Measurements from ENCODE around the gene CLDN6. TPM values are rescaled to one million over a fixed set of nuclear protein-coding genes. Genes with fewer than 3 reads are reported as not detected.

The CLDN6 gene
- polyA plus RNA-seq, 3 donors, result 0.86 TPM; not detected in 2

GRCh38 chr16:3004781-3005284, 13.2 kb downstream of the CLDN6 start:
- H3K27ac ChIP-seq (ENCODE audit: low read depth, low read length), result no peak overlapping the region
- WGBS, 3 donors, result 8 to 14% (median 13%) methylated on average over 21 to 25 of the region's 25 CpGs

- H3K27ac ChIP-seq (ENCODE audit: low read depth, low read length), result no peak overlapping the region
- WGBS, 3 donors, result 0 to 1% (median 1%) methylated on average over 9 to 63 of the region's 67 CpGs
Measured at GRCh38 chr16:3004319-3004718, 13.7 kb downstream of the CLDN6 start.

- WGBS, 3 donors, result 7 to 11% (median 8%) methylated on average over 52 to 58 of the region's 58 CpGs
- H3K27ac ChIP-seq (ENCODE audit: low read depth, low read length), result no peak overlapping the region
Measured at GRCh38 chr16:3003582-3004270, 14.3 kb downstream of the CLDN6 start.

- WGBS, 3 donors, result 73 to 83% (median 79%) methylated on average over 12 of the region's 12 CpGs
- H3K27ac ChIP-seq (ENCODE audit: low read depth, low read length), result no peak overlapping the region
Measured at GRCh38 chr16:3001316-3001715, 16.7 kb downstream of the CLDN6 start.

- 80 to 88% (median 86%) methylated on average over 4 of the region's 4 CpGs for WGBS, 3 donors
- H3K27ac ChIP-seq (ENCODE audit: low read depth, low read length), result no peak overlapping the region
Measured at GRCh38 chr16:3000540-3000939, 17.4 kb downstream of the CLDN6 start.

- H3K27ac ChIP-seq (ENCODE audit: low read depth, low read length), result no peak overlapping the region
- 78 to 92% (median 80%) methylated on average over 6 of the region's 6 CpGs for WGBS, 3 donors
Measured at GRCh38 chr16:2999929-3000328, 18.1 kb downstream of the CLDN6 start.

- no peak overlapping the region for H3K27ac ChIP-seq (ENCODE audit: low read depth, low read length)
- 72 to 81% (median 79%) methylated on average over 12 to 13 of the region's 13 CpGs for WGBS, 3 donors
Measured at GRCh38 chr16:2996298-2996697, 21.7 kb downstream of the CLDN6 start.

GRCh38 chr16:2992383-2993081, 25.5 kb downstream of the CLDN6 start:
- 71 to 88% (median 83%) methylated on average over 14 of the region's 14 CpGs for WGBS, 3 donors
- no peak overlapping the region for H3K27ac ChIP-seq (ENCODE audit: low read depth, low read length)

GRCh38 chr16:2991566-2992261, 26.3 kb downstream of the CLDN6 start:
- no peak overlapping the region for H3K27ac ChIP-seq (ENCODE audit: low read depth, low read length)
- WGBS, 3 donors, result 80 to 90% (median 86%) methylated on average over 12 of the region's 12 CpGs

GRCh38 chr16:2990891-2991290, 27.1 kb downstream of the CLDN6 start:
- WGBS, 3 donors, result 65 to 80% (median 66%) methylated on average over 10 of the region's 10 CpGs
- no peak overlapping the region for H3K27ac ChIP-seq (ENCODE audit: low read depth, low read length)

- 60 to 71% (median 69%) methylated on average over 7 to 8 of the region's 8 CpGs for WGBS, 3 donors
- no peak overlapping the region for H3K27ac ChIP-seq (ENCODE audit: low read depth, low read length)
Measured at GRCh38 chr16:2988590-2989099, 29.3 kb downstream of the CLDN6 start.

GRCh38 chr16:2987833-2988232, 30.1 kb downstream of the CLDN6 start:
- H3K27ac ChIP-seq (ENCODE audit: low read depth, low read length), result no peak overlapping the region
- WGBS, 3 donors, result 66 to 69% (median 66%) methylated on average over 6 to 8 of the region's 8 CpGs

GRCh38 chr16:2987286-2987685, 30.7 kb downstream of the CLDN6 start:
- WGBS, 3 donors, result 77 to 92% (median 84%) methylated on average over 8 to 9 of the region's 9 CpGs
- no peak overlapping the region for H3K27ac ChIP-seq (ENCODE audit: low read depth, low read length)

GRCh38 chr16:2986623-2987188, 31.3 kb downstream of the CLDN6 start:
- no peak overlapping the region for H3K27ac ChIP-seq (ENCODE audit: low read depth, low read length)
- WGBS, 3 donors, result 79 to 85% (median 82%) methylated on average over 17 of the region's 17 CpGs

GRCh38 chr16:2985893-2986355, 32.1 kb downstream of the CLDN6 start:
- H3K27ac ChIP-seq (ENCODE audit: low read depth, low read length), result no peak overlapping the region

GRCh38 chr16:2985462-2985861, 32.5 kb downstream of the CLDN6 start:
- 20 to 83% (median 59%) methylated on average over 9 of the region's 9 CpGs for WGBS, 3 donors
- no peak overlapping the region for H3K27ac ChIP-seq (ENCODE audit: low read depth, low read length)

More at GRCh38 chr16:2985893-2986355, 32.1 kb downstream of the CLDN6 start:
- WGBS, 3 donors, result 28 to 83% (median 72%) methylated on average over 15 of the region's 15 CpGs

- no peak overlapping the region for H3K27ac ChIP-seq (ENCODE audit: low read depth, low read length)
Measured at GRCh38 chr16:2983706-2984136, 34.3 kb downstream of the CLDN6 start.

GRCh38 chr16:2982402-2982801, 35.6 kb downstream of the CLDN6 start:
- H3K27ac ChIP-seq (ENCODE audit: low read depth, low read length), result no peak overlapping the region
- 91 to 93% (median 92%) methylated on average over 5 of the region's 5 CpGs for WGBS, 3 donors

More at GRCh38 chr16:2983706-2984136, 34.3 kb downstream of the CLDN6 start:
- 8 to 9% (median 8%) methylated on average over 42 of the region's 42 CpGs for WGBS, 3 donors

Measured in adipose tissue (tissue), 3 donors.